T47D (cell line): ENCODE measurements around the gene GABPB2.

Source experiments
- DNase-seq, 2 experiments: peaks; one replicate each; pipeline versions ENCODE4 v3.0.0 to v3.0.0-alpha.2; 2011 to 2012; ENCODE audit warnings: low read depth in 1 of 2, low spot score in 1 of 2
- JUND ChIP-seq: IDR thresholded peaks from 2 replicates; pipeline ENCODE4 v1.6.1; 2012; ENCODE audit warnings: low read depth
- in situ Hi-C: cut with HindIII; loops from 2 replicates; pipeline ENCODE4 v1.10.0; 2016; ENCODE audit warnings: low sequenced_read_pairs, low pct_unique_long_range_greater_than_20kb

The GABPB2 gene

DNA sequence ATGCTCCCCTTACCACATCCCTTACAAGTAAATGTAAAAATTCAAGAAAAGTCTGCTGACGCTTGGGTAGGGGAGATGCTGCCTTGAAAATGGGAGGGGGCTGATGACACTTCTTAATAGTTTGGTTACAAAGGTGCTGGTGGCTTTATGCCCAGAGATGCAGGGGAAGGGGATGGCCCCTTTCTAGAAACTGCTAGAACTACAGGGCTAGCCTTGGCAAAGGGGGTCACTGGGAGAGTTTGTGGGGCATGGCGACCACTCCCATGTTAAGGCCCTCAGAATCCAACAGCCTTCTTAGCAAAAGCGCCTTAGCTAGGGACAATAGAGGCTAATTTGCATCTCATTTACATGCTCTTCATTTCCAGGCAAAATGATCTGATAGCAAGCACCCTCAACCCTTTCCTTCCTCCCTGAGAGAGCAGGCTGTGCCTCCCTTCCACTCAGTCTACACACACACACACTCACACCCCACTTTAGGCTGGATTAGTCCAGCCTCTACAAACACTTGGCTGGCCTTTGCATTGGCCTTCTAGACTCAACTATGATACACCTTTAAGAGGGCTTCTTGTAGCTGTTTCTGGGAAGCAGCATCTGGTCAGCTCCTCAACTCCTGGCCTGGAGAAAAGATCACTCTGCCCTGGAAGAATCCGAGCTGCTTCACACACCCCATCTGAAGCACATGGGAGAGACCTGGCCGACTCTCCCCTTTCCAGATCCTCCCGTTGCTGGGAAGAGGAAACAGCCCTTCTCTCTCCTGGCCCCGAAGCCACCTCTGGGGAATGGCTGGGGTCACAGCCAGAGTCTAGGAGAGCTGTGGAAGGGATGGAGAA is 74.1 kb downstream of the GABPB2 start:
- in situ Hi-C loops: no loop called here
- DNase-seq: no peak
- TF ChIP-seq JUND: no peak

DNA sequence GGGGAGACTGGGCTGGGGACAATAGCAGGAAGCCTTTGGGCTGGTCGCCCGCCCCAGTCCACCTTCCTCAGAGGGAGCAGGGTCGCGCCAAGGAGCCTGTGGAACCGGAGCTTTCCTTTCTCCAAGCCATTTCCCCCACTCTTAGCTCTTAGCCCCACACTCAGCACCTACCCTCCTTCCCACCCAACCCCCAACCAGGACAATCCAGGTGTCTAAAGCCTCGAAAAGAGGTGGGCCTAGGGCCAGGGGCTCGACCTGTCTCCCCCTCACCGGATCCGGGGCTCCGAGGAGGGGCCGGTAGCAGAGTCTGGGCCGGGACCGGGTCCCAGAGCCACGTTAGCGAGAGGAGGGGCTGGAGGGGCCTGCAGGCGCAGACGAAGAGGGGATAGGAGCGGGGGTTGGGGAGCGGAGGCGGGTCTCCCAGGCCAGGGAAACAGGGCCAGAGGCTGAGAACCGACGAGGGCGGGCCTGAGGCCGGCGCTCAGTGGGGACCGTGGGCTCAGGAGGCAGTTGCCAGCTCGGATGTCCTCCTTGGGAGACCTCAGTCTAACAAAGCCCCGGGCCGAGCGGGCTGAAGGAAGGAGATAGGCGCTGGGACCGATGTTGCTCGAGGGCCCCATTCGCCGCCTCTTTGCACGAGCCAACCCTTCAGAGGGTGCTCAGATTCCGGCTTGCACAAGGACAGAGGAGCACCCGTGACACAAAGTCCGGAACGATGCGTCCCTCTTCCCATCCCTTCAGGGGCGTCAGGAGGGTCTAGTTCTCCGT is 74.9 kb downstream of the GABPB2 start:
- TF ChIP-seq JUND: no peak
- no peak for DNase-seq
- in situ Hi-C loops: no loop called here

DNA sequence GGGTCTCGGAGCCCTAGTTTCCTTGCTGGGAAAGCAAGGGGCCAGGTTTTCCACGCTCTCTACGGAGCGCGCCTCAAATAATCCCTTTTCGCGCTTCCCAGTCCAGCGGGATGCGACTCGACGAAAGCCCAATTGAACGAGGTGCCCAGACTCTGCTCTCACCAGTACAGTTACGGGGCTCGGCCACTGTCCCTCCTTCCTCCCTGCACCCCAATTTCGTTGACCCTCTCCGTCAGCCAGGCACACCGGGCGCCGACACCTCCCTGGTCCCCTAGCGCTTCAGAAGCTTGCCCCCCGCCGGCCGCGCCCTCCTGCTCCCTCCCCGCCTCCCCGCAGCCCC is 75.5 kb downstream of the GABPB2 start:
- no peak for TF ChIP-seq JUND
- in situ Hi-C loops: no loop called here
- DNase-seq: no peak

- in situ Hi-C loops: no loop called here
- TF ChIP-seq JUND: no peak
- DNase-seq: peak; percentile 94 to 95
These were observed 76.0 kb downstream of the GABPB2 start, which contains the start of gene SEMA6C for GRCh38 chr1:151146412-151147131. TSS of gene SEMA6C (minus strand) at chr1:151146631. CDS start at chr1:151142621, 4,010 bp downstream.

DNA sequence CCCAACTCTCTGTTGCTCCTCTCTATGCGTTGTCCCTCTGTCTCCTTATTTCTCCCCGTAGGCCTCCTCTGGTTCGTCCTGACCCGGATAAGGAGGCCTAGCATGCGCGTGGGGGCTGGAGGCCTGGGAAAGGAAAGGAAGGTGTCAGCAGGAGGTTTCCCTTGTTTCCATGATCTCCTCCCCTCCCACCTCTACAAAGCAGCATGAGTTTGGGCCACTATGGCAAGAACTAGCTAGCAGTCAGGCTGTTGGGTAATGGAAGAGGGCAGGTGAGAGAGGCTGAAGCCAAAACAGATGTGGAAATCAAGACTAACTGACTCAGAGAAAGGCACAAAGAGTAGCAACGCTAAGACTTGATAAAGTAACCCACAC is 76.6 kb downstream of the GABPB2 start:
- no peak for TF ChIP-seq JUND
- DNase-seq: no peak
- in situ Hi-C loops: no loop called here

DNA sequence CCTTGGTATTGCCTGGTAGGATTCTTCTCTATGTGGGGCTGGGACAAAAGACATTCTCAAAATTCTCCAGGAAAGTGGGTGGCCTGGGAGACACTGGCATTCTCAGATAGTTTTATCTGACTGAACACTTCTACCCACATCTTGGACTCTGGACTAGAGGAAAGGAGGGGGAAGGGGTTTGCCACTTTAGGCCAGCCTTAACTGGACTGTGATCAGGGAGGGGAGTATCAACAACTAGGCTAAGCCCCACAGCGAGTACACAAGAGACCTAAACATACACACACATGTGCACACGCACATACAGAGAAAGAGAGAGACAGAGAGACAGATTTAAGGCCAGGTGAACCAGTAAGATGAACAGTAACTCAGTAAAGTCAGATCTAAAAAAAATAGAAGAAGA is 77.1 kb downstream of the GABPB2 start:
- TF ChIP-seq JUND: no peak
- in situ Hi-C loops: no loop called here

DNA sequence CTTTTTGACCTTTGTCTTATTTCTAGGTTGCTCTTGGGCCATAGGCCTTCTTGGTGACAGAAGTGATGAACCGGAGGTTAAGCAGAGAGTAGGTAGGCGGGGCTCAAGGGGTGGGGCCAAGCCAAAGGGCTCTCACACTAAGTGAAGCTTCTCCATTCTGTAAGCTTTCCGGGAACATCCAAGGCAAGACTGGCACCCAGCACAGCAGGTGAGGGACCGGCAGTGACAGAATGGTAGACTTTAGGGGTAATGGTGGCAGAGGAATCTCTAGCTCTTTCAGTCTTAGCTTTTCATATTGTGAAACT is 85.9 kb downstream of the GABPB2 start, which contains the start of gene TNFAIP8L2:
Gene TNFAIP8L2, plus strand, starts transcription at position 135 of the 305 bp plus-strand sequence. CDS start 2,049 bp downstream, outside the sequence.
- in situ Hi-C loops: no loop called here
- no peak for DNase-seq

More for the DNA sequence above, 77.1 kb downstream of the GABPB2 start:
- no peak for DNase-seq

GRCh38 chr1:151157067-151157531 is 86.5 kb downstream of the GABPB2 start:
- in situ Hi-C loops: no loop called here
- DNase-seq: no peak
- TF ChIP-seq JUND: no peak

More for the DNA sequence above, 85.9 kb downstream of the GABPB2 start, which contains the start of gene TNFAIP8L2:
- TF ChIP-seq JUND: no peak

DNA sequence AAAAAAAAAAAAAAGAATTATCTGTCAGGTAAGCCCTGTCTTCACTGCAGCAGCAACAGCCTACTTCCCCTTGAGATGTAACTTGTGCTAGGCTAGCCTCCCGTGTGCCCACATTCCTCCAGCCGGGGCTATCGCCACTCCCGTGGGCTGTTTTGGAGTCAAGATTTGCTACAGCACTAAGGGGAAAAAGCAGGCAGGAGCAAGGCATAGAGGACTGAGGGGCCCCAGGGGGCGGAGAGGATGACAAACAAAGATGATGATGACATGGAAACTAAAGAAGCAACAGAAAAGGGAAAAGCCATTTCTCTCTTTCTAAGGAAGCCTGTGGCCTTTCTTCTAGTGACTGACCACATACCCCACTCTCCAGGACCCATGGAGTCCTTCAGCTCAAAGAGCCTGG is 87.8 kb downstream of the GABPB2 start:
- in situ Hi-C loops: no loop called here
- DNase-seq: no peak
- no peak for TF ChIP-seq JUND

DNA sequence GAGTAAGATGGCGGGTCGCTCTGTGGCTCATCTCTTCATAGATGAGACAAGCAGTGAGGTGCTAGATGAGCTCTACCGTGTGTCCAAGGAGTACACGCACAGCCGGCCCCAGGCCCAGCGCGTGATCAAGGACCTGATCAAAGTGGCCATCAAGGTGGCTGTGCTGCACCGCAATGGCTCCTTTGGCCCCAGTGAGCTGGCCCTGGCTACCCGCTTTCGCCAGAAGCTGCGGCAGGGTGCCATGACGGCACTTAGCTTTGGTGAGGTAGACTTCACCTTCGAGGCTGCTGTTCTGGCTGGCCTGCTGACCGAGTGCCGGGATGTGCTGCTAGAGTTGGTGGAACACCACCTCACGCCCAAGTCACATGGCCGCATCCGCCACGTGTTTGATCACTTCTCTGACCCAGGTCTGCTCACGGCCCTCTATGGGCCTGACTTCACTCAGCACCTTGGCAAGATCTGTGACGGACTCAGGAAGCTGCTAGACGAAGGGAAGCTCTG is 88.2 kb downstream of the GABPB2 start:
- no peak for TF ChIP-seq JUND
- DNase-seq: no peak
- in situ Hi-C loops: no loop called here

GRCh38 chr1:151159373-151159772 is 88.8 kb downstream of the GABPB2 start:
- in situ Hi-C loops: no loop called here
- TF ChIP-seq JUND: no peak
- DNase-seq: no peak

- no peak for TF ChIP-seq JUND
- peak in 1 of 2 experiments; percentile 38 for DNase-seq
- in situ Hi-C loops: no loop called here
These were observed 94.2 kb downstream of the GABPB2 start for GRCh38 chr1:151164732-151165280.

DNA sequence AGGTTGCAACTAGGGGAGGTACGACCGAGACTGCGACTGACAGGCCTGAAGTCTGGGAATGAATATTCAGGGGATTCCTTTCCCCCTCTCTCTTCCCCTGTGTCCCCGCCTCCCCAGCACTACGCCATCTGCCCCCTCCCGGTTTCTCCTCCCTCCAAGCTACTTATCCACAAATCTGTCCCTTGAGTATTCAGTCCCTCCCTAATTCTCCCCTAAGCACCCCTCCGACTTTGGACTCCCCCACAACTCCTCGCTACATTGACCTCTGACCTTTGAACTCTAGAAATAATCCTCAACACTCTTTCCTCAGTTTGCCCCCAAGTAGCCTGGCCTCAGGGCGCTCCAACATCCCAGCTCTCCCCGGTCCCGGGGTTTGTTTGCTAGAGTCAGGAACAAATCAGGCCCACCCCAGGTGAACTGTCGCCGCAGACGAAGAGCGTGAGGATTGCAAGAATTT is 94.7 kb downstream of the GABPB2 start:
- in situ Hi-C loops: no loop called here
- TF ChIP-seq JUND: no peak
- DNase-seq: no peak
